ENCODE measurements around the gene FGF14. TPM values are rescaled to one million over a fixed set of nuclear protein-coding genes. Genes with fewer than 3 reads are reported as not detected.

FGF14 gene
- total and polyA plus RNA-seq, 2 donors (not counting 1 experiment from before 2014, with no cell fraction given), result under 0.01 TPM; not detected in 1

DNA sequence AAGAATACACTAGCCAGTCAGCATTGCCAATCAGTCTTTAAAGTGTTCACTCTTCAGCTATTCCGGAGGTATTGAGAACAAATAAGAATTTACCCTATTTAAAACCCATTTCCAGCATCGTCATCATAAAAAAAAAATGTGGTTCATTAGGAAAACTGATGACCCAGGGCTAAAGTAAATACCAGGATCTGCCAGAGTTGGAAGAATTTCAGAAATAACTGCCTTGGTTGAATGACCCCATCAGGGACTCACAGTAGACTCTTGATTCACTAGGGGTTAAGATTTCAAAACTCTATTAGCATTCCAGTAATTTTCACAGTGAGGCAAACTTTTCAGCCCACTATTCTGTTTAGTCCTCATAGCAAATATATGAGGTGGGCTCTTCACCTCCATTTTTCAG lies 572.4 kb downstream of the FGF14 start:
- H3K4me3 ChIP-seq (ENCODE audit: control extremely low read depth in 1 of 5, extremely low read depth in 1 of 5, insufficient read depth in 1 of 5, low read depth in 2 of 5, low read length in 4 of 5), result no peak overlapping the region
- Mint-ChIP-seq H3K27me3 (no peaks in the 10 kb centered on the region), H3K4me1 (no peaks in the 10 kb centered on the region), H3K27ac (no peak overlapping the region), H3K4me3 (no peak overlapping the region), H3K9me3 (ENCODE audit: insufficient read depth) (no peaks in the 10 kb centered on the region)
- H3K36me3 ChIP-seq (replicated peaks in 1 of 2; ENCODE audit: control extremely low read depth in 1 of 2, control insufficient read depth in 1 of 2, extremely low read depth in 1 of 2, insufficient read depth in 2 of 2, low read length in 1 of 2), result no peaks in the 10 kb centered on the region
- no peaks in the 10 kb centered on the region for H4K20me1 ChIP-seq (ENCODE audit: control insufficient read depth, insufficient read depth, low read length, poor library complexity, severe bottlenecking)
- no peaks in the 10 kb centered on the region for H3K4me1 ChIP-seq (ENCODE audit: control insufficient read depth in 2 of 2, insufficient read depth in 2 of 2, low read length in 2 of 2)
- H2AFZ ChIP-seq (ENCODE audit: insufficient read depth, low read depth, low read length, poor library complexity, severe bottlenecking), result no peak overlapping the region
- ChIA-PET CTCF (no interaction called here), POLR2A (no interaction called here)
- WGBS (ENCODE audit: insufficient coverage), result no CpG with 5 or more reads among the region's 2 CpGs
- DNase-seq (no peak), ATAC-seq (ENCODE audit: low read depth) (no peak)
- H3K4me2 ChIP-seq (replicated peaks; ENCODE audit: low read depth, low read length, poor library complexity, severe bottlenecking), result no peak overlapping the region
- no peak overlapping the region for H3K27ac ChIP-seq (ENCODE audit: low read length in 2 of 2)
- H3K9me3 ChIP-seq (ENCODE audit: control extremely low read depth in 1 of 3, control insufficient read depth in 2 of 3, insufficient read depth in 1 of 3, low read length in 2 of 3), result peaks cover 0 to 2% (median 0%) of the 10 kb centered on the region in 3 donors
- no peak for TF ChIP-seq CTCF (IDR thresholded peaks at IDR 0.05)
- TF ChIP-seq EZH2 (IDR thresholded peaks at IDR 0.05; ENCODE audit: borderline replicate concordance, insufficient read depth, low read depth, low read length, poor library complexity, severe bottlenecking), result no peak
- no peaks in the 10 kb centered on the region for H3K27me3 ChIP-seq (replicated peaks in 1 of 4; ENCODE audit: control extremely low read depth in 1 of 4, control insufficient read depth in 3 of 4, insufficient read depth in 4 of 4, low read length in 3 of 4)
- H3K9ac ChIP-seq (ENCODE audit: low read length), result no peak overlapping the region
- H3K79me2 ChIP-seq (ENCODE audit: control insufficient read depth, insufficient read depth, low read length), result no peaks in the 10 kb centered on the region
- intact Hi-C loops (cut with micrococcal nuclease), result no loop called here

DNA sequence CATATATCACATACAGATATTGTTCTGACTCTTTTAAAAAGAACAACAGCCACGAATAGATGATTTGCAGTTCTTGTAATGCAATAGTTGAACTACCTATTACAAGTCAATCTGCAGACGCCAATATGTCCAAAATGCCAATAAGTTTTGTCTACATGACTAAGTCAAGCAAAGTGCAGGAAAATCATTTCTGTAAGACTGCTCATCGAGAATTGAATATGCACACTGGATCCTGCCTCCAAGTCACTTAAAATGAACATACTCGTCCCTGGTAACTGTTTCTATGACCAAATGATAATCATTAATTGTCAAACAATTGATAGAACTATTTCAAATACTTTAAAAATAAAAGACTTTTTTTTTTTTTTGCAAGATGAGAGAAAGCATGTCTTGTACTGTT lies 573.7 kb downstream of the FGF14 start:
- Histone ChIP-seq H3K4me2 (replicated peaks; ENCODE audit: low read depth, low read length, poor library complexity, severe bottlenecking) (no peak overlapping the region), H3K9ac (ENCODE audit: low read length) (no peak overlapping the region), H3K4me3 (ENCODE audit: control extremely low read depth in 1 of 5, extremely low read depth in 1 of 5, insufficient read depth in 1 of 5, low read depth in 2 of 5, low read length in 4 of 5) (no peak overlapping the region), H2AFZ (ENCODE audit: insufficient read depth, low read depth, low read length, poor library complexity, severe bottlenecking) (no peak overlapping the region), H3K79me2 (ENCODE audit: control insufficient read depth, insufficient read depth, low read length) (no peaks in the 10 kb centered on the region), H3K27ac (ENCODE audit: low read length in 2 of 2) (no peak overlapping the region), H3K4me1 (ENCODE audit: control insufficient read depth in 2 of 2, insufficient read depth in 2 of 2, low read length in 2 of 2) (no peaks in the 10 kb centered on the region), H4K20me1 (ENCODE audit: control insufficient read depth, insufficient read depth, low read length, poor library complexity, severe bottlenecking) (no peaks in the 10 kb centered on the region), H3K27me3 (replicated peaks in 1 of 4; ENCODE audit: control extremely low read depth in 1 of 4, control insufficient read depth in 3 of 4, insufficient read depth in 4 of 4, low read length in 3 of 4) (no peaks in the 10 kb centered on the region), H3K36me3 (replicated peaks in 1 of 2; ENCODE audit: control extremely low read depth in 1 of 2, control insufficient read depth in 1 of 2, extremely low read depth in 1 of 2, insufficient read depth in 2 of 2, low read length in 1 of 2) (no peaks in the 10 kb centered on the region), H3K9me3 (ENCODE audit: control extremely low read depth in 1 of 3, control insufficient read depth in 2 of 3, insufficient read depth in 1 of 3, low read length in 2 of 3) (peaks cover 0 to 2% (median 0%) of the 10 kb centered on the region in 3 donors)
- no peak overlapping the region for H3K4me3 Mint-ChIP-seq
- no peak for ATAC-seq (ENCODE audit: low read depth)
- no peak overlapping the region for H3K27ac Mint-ChIP-seq
- H3K4me1 Mint-ChIP-seq, result no peaks in the 10 kb centered on the region
- intact Hi-C loops (cut with micrococcal nuclease), result no loop called here
- WGBS (ENCODE audit: insufficient coverage), result 83% methylated on average over 3 of the region's 4 CpGs
- no peaks in the 10 kb centered on the region for H3K27me3 Mint-ChIP-seq
- ChIA-PET POLR2A (no interaction called here), CTCF (no interaction called here)
- DNase-seq, result no peak
- H3K9me3 Mint-ChIP-seq (ENCODE audit: insufficient read depth), result no peaks in the 10 kb centered on the region
- TF ChIP-seq CTCF (IDR thresholded peaks at IDR 0.05) (no peak), EZH2 (IDR thresholded peaks at IDR 0.05; ENCODE audit: borderline replicate concordance, insufficient read depth, low read depth, low read length, poor library complexity, severe bottlenecking) (no peak)

All from B cell (primary cell).